K562 (cell line): ENCODE data around the gene SEMA6B. TPM values are rescaled to one million over a fixed set of nuclear protein-coding genes. Genes with fewer than 3 reads are reported as not detected.

ENCODE experiments used
- GABPB1 ChIP-seq: sonication (generic); formaldehyde crosslinking; IDR thresholded peaks from 2 replicates; pipeline ENCODE4 v1.8.0; 2022; ENCODE audit warnings: mild to moderate bottlenecking, missing genetic modification reagents
- GATAD2A ChIP-seq: fragments of 450-650 bp; IDR thresholded peaks from 2 replicates; pipeline ENCODE4 v1.6.1; 2017
- SRSF9 ChIP-seq: fragments of 200-400 bp; formaldehyde crosslinking; IDR thresholded peaks from 2 replicates; pipeline ENCODE4 v1.6.1; 2017; ENCODE audit warnings: low read depth, low read length, borderline replicate concordance
- YY1 ChIP-seq, 3 experiments: IDR thresholded peaks; 2 replicates each; pipeline ENCODE4 v1.6.1; 2011; ENCODE audit warnings: low read length in 2 of 3, mild to moderate bottlenecking in 2 of 3, moderate library complexity in 2 of 3, borderline replicate concordance in 1 of 3, control low read depth in 1 of 3, low read depth in 1 of 3; ENCODE audit not compliant: insufficient read depth in 3 of 3, insufficient replicate concordance in 2 of 3, control insufficient read depth in 1 of 3, insufficient read length in 1 of 3; ENCODE audit errors: extremely low read depth in 1 of 3
- ZNF57 ChIP-seq: fragments of 450-650 bp; formaldehyde crosslinking; IDR thresholded peaks from 2 replicates; pipeline ENCODE4 v1.4.0; 2020; ENCODE audit warnings: mild to moderate bottlenecking, moderate library complexity
- polyA plus RNA-seq, 8 experiments: library from polyadenylated mRNA; depleted of rRNA in 4 of 8; stranded (reverse) in 5 of 8; unstranded in 3 of 8; fragments of >200 nt; fragmentation: Nextera tagmentation in 2 of 8; fragmentation: Illumina TruSeq in 1 of 8; extraction: Ambion mirVana in 2 of 8; extraction: Trizol in 1 of 8; gene quantifications; 2 replicates each; pipeline versions ENCODE4 v1.2.1 to v1.2.3, GENCODE V29; 2011 to 2014; ENCODE audit warnings: inconsistent platforms in 1 of 8, missing spikeins in 1 of 8
- total RNA-seq, 7 experiments: library from RNA; depleted of rRNA in 6 of 7; stranded (reverse); fragments of >200 nt in 6 of 7; fragmentation: Illumina TruSeq in 2 of 7; extraction: Trizol in 2 of 7; gene quantifications; 2 replicates each; pipeline versions ENCODE4 v1.2.1 to v1.2.3, GENCODE V29; 2011 to 2021; ENCODE audit warnings: low replicate concordance in 1 of 7
- TF ChIP-seq, protein P1 (sequence below): fragments of 250-450 bp; sonication (Bioruptor Pico); IDR thresholded peaks from 2 replicates; pipeline ENCODE4 v1.4.0; 2020
- TF ChIP-seq, protein P2 (sequence below): fragments of 450-650 bp; IDR thresholded peaks from 2 replicates; pipeline ENCODE4 v1.6.1; 2018; ENCODE audit not compliant: partially characterized antibody
- TF ChIP-seq, protein P3 (sequence below), 2 experiments: fragments of 150-350 bp in 1 of 2; IDR thresholded peaks; 2 replicates each; pipeline ENCODE4 v1.6.1; 2012 to 2016; ENCODE audit warnings: low read depth in 2 of 2, low read length in 2 of 2, mild to moderate bottlenecking in 1 of 2, moderate library complexity in 1 of 2
- TF ChIP-seq, protein P4 (sequence below): fragments of 250-450 bp; sonication (Bioruptor Pico); IDR thresholded peaks from 2 replicates; pipeline ENCODE4 v1.5.0; 2022; ENCODE audit warnings: mild to moderate bottlenecking

The SEMA6B gene
- total and polyA plus RNA-seq, 9 of the 15 experiments (the other 6 are each of a cell fraction or from before 2014, with no cell fraction given) = 0.65 to 4.6 (median 2.5) TPM; not detected in 2

DNA sequence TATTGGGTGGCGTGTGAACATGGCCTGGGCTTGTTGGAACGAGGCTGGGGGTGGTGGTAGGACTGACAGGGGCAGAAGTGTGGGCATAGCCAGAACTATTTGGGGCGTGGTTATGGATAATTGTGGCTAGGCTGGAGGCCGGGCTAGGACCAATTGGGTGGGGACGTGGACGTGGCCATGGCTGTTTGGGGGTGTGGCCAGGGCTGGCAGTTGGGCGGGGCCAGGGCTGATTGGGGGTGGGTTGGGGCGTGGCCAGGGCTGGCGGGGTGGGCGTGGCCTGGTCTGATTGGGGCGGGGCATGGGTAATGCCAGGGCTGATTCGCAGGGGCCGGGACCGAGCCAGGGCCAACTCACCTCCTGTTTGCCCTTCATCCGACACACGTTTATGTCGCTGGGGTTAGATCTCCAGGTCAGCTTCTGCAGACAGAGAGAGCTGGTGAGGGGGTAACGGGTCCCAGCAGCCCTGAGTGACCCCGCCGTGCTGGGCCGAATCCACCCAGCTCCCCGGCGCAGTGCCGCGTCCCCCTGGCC is 2.8 kb downstream of the SEMA6B start (continued):
- TF ChIP-seq, protein P1, sequence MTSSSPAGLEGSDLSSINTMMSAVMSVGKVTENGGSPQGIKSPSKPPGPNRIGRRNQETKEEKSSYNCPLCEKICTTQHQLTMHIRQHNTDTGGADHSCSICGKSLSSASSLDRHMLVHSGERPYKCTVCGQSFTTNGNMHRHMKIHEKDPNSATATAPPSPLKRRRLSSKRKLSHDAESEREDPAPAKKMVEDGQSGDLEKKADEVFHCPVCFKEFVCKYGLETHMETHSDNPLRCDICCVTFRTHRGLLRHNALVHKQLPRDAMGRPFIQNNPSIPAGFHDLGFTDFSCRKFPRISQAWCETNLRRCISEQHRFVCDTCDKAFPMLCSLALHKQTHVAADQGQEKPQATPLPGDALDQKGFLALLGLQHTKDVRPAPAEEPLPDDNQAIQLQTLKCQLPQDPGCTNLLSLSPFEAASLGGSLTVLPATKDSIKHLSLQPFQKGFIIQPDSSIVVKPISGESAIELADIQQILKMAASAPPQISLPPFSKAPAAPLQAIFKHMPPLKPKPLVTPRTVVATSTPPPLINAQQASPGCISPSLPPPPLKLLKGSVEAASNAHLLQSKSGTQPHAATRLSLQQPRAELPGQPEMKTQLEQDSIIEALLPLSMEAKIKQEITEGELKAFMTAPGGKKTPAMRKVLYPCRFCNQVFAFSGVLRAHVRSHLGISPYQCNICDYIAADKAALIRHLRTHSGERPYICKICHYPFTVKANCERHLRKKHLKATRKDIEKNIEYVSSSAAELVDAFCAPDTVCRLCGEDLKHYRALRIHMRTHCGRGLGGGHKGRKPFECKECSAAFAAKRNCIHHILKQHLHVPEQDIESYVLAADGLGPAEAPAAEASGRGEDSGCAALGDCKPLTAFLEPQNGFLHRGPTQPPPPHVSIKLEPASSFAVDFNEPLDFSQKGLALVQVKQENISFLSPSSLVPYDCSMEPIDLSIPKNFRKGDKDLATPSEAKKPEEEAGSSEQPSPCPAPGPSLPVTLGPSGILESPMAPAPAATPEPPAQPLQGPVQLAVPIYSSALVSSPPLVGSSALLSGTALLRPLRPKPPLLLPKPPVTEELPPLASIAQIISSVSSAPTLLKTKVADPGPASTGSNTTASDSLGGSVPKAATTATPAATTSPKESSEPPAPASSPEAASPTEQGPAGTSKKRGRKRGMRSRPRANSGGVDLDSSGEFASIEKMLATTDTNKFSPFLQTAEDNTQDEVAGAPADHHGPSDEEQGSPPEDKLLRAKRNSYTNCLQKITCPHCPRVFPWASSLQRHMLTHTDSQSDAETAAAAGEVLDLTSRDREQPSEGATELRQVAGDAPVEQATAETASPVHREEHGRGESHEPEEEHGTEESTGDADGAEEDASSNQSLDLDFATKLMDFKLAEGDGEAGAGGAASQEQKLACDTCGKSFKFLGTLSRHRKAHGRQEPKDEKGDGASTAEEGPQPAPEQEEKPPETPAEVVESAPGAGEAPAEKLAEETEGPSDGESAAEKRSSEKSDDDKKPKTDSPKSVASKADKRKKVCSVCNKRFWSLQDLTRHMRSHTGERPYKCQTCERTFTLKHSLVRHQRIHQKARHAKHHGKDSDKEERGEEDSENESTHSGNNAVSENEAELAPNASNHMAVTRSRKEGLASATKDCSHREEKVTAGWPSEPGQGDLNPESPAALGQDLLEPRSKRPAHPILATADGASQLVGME = no peak
- TF ChIP-seq ZNF57 (CRISPR knock-in tag) (no peak), SRSF9 (no peak), GATAD2A (no peak), GABPB1 (CRISPR knock-in tag) (0 out of 2 replicates have a peak, but pooled peaks have one; percentile 52), YY1 (IDR thresholded peaks at IDR 0.05; ENCODE audit: borderline replicate concordance in 1 of 3, control insufficient read depth in 1 of 3, extremely low read depth in 1 of 3, insufficient read depth in 3 of 3, insufficient read length in 1 of 3, insufficient replicate concordance in 2 of 3, low read depth in 1 of 3, low read length in 2 of 3) (peak in 2 of 3 experiments; percentile 6 to 45)
- TF ChIP-seq, protein P2, sequence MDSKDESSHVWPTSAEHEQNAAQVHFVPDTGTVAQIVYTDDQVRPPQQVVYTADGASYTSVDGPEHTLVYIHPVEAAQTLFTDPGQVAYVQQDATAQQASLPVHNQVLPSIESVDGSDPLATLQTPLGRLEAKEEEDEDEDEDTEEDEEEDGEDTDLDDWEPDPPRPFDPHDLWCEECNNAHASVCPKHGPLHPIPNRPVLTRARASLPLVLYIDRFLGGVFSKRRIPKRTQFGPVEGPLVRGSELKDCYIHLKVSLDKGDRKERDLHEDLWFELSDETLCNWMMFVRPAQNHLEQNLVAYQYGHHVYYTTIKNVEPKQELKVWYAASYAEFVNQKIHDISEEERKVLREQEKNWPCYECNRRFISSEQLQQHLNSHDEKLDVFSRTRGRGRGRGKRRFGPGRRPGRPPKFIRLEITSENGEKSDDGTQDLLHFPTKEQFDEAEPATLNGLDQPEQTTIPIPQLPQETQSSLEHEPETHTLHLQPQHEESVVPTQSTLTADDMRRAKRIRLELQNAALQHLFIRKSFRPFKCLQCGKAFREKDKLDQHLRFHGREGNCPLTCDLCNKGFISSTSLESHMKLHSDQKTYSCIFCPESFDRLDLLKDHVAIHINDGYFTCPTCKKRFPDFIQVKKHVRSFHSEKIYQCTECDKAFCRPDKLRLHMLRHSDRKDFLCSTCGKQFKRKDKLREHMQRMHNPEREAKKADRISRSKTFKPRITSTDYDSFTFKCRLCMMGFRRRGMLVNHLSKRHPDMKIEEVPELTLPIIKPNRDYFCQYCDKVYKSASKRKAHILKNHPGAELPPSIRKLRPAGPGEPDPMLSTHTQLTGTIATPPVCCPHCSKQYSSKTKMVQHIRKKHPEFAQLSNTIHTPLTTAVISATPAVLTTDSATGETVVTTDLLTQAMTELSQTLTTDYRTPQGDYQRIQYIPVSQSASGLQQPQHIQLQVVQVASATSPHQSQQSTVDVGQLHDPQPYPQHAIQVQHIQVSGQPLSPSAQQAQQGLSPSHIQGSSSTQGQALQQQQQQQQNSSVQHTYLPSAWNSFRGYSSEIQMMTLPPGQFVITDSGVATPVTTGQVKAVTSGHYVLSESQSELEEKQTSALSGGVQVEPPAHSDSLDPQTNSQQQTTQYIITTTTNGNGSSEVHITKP = peak; percentile 91
- TF ChIP-seq, protein P3, sequence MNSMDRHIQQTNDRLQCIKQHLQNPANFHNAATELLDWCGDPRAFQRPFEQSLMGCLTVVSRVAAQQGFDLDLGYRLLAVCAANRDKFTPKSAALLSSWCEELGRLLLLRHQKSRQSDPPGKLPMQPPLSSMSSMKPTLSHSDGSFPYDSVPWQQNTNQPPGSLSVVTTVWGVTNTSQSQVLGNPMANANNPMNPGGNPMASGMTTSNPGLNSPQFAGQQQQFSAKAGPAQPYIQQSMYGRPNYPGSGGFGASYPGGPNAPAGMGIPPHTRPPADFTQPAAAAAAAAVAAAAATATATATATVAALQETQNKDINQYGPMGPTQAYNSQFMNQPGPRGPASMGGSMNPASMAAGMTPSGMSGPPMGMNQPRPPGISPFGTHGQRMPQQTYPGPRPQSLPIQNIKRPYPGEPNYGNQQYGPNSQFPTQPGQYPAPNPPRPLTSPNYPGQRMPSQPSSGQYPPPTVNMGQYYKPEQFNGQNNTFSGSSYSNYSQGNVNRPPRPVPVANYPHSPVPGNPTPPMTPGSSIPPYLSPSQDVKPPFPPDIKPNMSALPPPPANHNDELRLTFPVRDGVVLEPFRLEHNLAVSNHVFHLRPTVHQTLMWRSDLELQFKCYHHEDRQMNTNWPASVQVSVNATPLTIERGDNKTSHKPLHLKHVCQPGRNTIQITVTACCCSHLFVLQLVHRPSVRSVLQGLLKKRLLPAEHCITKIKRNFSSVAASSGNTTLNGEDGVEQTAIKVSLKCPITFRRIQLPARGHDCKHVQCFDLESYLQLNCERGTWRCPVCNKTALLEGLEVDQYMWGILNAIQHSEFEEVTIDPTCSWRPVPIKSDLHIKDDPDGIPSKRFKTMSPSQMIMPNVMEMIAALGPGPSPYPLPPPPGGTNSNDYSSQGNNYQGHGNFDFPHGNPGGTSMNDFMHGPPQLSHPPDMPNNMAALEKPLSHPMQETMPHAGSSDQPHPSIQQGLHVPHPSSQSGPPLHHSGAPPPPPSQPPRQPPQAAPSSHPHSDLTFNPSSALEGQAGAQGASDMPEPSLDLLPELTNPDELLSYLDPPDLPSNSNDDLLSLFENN (IDR thresholded peaks at IDR 0.05; ENCODE audit: low read depth in 2 of 2, low read length in 2 of 2) = no peak
- TF ChIP-seq, protein P4, sequence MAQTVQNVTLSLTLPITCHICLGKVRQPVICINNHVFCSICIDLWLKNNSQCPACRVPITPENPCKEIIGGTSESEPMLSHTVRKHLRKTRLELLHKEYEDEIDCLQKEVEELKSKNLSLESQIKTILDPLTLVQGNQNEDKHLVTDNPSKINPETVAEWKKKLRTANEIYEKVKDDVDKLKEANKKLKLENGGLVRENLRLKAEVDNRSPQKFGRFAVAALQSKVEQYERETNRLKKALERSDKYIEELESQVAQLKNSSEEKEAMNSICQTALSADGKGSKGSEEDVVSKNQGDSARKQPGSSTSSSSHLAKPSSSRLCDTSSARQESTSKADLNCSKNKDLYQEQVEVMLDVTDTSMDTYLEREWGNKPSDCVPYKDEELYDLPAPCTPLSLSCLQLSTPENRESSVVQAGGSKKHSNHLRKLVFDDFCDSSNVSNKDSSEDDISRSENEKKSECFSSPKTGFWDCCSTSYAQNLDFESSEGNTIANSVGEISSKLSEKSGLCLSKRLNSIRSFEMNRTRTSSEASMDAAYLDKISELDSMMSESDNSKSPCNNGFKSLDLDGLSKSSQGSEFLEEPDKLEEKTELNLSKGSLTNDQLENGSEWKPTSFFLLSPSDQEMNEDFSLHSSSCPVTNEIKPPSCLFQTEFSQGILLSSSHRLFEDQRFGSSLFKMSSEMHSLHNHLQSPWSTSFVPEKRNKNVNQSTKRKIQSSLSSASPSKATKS (CRISPR knock-in tag) = no peak
